GM21526 (cell line): ENCODE data around the gene HCRT.
"Not testable (repeated sequence)": the region's sequence is repeated elsewhere in the genome, so short reads cannot be mapped to it uniquely, and the experiment has no call there.

Source experiments
- ATAC-seq: cut with Tn5 transposase; IDR thresholded peaks from one replicate; pipeline ENCODE4 v1.9.1; 2021; ENCODE audit warnings: moderate library complexity; ENCODE audit not compliant: unreplicated experiment, low FRiP score

Gene HCRT

GRCh38 chr17:42184713-42185620 is at the start of gene HCRT:
Gene HCRT, minus strand, starts transcription at chr17:42185452. Its CDS starts 87 bp downstream, at chr17:42185365.
- no peak for ATAC-seq

GRCh38 chr17:42233994-42234393 is 48.7 kb upstream of the HCRT start:
- ATAC-seq, result no peak

DNA sequence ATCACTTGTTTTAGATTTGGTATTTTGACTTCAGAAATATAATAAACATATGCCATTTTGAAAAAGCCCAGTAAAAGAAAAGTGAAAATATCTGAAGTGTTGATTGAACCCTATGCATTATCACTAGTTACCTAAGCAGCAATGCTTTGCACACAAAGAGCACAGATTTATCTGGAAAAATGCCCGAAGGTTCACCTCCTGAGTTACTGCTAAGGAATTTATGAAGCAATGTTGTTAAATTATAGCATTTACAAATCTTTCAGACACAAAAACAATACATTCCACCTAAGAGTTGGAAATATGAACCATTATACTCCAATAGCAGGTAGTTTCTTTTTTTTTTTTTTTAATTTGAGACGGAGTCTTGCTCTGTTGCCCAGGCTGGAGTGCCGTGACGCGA is 47.9 kb upstream of the HCRT start:
- no peak for ATAC-seq

- ATAC-seq, result no peak
These were observed 45.0 kb upstream of the HCRT start for GRCh38 chr17:42230225-42230624.

DNA sequence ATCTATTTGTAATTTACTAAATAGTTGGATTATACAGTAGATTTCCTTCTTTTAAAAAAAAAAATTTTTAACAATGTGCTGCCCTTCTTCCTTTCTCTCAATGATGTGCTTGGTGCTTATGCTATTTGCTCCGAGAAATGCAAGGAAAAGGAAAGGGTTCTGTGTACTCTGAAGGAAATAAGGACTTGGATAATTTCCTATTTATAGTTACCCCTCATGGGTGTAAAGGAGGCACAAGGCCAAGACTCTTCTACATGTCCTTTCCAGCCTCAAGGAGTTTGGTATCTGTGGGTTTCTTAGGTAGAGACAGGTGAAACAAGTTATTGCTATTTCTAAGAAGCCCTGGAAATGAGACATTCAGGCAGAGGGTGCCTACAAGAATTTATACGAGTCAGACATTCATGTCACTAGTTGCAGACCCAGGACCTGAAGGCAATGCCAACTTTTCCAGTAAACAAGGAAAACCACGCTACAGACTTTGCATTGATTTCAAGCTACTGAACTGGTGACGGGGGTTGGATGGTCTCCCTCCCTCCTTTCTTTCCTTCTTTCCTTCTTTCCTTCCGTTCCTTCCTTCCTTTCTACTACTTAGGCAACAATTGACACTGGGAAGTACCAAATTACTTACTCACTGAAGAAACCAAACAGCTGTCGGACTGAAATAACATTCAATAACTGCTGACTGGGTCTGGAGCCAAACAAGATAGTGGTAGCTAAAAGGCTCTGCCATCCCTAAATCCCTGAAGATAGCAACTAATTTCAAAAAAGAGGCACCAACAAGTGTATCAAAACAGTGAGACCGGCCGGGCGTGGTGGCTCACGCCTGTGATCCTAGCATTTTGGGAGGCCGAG is 42.8 kb upstream of the HCRT start:
- ATAC-seq, result no peak

DNA sequence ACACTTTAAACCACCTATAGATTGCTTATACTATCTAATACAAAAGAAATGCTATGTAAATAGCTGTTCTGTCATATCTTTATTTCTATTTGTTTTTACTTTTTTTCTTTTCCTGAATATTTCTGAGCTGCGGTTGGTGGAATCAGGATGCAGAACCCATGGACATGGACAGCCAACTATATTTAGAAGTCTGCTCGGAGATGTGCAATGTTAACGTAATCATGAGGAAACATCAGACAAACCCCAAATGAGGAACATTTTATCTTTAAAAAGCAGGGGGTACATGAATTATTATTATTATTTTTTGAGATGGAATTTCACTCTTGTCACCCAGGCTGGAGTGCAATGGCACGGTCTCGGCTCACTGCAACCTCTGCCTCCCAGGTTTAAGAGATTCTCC is 40.4 kb upstream of the HCRT start:
- no peak for ATAC-seq

DNA sequence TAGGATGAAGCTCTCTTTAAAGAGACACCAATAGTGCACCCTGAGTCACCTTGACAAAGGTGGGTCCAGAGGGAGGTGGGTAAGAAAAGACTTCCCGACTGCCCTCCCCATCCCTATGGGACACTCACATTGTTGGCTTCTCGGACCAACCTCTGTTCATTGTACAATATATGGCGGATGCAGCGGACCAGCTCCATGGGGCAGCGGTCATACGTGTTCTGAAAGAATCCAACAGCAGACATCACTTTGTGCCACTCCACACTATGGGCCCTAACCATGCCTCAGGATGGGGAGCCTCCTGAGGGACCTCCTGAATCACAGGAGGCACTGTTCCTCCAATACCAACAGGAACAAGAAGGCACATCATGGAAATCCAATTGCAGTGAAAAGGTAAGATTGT is 39.4 kb upstream of the HCRT start:
- no peak for ATAC-seq

DNA sequence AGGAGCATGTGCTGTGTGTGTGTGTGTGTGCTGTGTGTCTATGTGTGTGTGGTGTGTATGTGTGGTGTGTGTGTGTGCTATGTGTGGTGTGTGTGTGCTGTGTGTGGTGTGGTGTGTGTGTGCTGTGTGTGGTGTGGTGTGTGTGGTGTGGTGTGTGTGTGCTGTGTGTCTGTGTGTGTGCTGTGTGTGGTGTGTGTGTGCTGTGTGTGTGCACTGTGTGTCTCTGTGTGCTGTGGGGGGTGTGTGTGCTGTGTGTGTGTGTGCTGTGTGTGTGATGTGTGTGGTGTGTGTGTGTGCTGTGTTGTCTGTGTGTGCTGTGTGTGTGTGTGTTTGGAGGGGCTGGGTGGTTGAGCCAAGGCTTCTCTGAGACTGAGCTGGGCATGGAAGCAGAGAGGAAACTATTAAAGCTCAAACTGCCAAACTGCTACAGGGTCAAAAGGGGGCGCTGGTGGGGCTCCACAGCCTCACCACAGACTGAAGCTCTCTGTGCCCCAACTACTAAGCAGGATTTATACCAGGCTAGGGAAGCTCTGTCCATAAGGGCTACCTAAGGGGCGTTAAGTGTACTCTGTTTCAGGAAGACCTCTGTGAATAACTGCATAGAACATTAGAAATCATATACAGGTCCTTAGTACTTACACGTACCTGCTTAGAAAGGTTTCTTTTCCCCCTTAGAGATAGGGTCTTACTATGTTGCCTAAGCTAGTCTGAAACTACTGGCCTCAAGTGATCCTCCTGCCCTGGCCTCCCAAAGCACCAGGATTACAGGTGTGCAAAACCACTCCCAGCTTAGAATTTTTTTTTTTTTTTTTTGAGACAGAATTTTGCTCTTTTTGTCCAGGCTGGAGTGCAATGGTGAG is 36.9 kb upstream of the HCRT start:
- ATAC-seq, result no peak

- ATAC-seq, result not testable (repeated sequence)
These were observed 34.0 kb upstream of the HCRT start for GRCh38 chr17:42219280-42219679.

DNA sequence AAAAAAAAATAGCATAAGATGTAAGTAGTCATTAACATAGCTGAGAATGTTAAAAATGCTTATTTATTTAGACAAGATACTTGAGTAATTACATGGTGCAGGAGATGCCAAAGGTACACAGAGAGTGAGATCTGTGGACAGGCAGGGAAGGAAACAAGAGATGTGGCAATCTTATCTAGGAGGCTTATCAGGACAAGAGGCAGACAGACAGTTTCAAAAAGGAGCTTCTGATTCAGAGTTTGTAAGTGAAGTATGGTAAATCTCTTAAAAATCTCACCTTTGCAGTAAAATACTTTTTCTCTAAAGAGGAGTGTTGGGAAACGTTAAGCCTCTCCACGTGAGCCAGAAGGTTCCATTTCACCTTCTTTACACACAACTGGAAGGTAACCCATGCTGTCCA is 28.9 kb upstream of the HCRT start:
- no peak for ATAC-seq

DNA sequence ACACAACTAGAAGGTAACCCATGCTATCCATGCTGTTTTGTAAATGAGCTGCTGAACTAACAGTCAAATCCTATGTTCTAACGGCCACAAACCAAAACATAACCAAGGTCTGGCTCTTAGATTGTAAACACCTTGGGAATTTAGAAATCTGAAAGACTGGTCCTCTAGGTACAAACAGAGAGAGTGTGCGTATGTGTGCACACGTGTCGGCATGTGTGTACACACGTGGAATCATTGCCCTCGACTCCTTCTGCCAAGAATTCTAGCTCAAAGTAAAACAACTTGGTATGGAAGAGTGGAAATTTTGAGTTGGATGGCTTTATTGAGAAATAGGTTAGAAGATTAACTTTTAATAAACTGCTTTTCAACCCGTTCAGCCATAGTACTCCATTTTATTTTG is 27.1 kb upstream of the HCRT start:
- ATAC-seq, result no peak

DNA sequence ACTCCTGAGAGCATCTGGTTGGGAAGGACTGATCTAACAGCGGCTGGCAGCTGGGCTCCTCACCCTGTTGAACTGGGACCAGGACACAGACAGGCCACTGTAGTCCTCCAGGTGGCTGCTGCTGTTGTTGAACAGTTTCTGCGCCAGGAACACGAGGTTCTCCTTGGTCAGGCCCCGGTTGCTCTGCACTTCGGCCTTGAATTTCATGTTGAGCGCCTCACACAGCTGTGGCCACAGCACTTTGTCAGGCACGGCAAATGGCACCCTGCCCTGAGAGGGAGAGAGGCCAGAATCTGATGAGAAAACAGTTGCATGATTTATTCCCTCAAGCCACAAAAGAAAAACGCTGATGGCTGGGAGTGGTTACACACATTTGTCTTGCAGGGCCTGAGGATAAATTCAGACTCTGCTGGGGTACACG is 26.7 kb upstream of the HCRT start:
- not testable (repeated sequence) for ATAC-seq

GRCh38 chr17:42210046-42210445 is 24.8 kb upstream of the HCRT start:
- no peak for ATAC-seq

- ATAC-seq, result not testable (repeated sequence)
These were observed 20.9 kb upstream of the HCRT start for GRCh38 chr17:42206153-42206612.

GRCh38 chr17:42203354-42203753 is 18.1 kb upstream of the HCRT start:
- ATAC-seq, result no peak

DNA sequence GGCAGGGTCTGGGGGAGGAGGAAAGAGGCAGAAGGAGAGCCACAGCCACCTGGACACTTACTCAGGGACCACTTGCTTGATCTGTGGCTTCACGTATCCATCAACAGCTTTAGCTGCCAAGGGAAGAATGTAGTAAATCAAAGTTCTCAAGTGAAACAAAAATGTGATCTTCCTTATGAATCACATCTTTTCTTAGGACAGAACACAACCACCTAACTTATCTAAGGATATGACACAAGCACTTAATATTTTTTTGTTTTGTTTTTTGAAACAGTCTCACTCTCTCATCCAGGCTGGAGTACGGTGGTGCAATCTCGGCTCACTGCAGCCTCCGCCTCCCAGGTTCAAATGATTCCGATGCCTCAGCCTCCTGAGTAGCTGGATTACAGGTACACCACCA is 17.4 kb upstream of the HCRT start:
- ATAC-seq, result no peak

- no peak for ATAC-seq
These were observed 16.9 kb upstream of the HCRT start for GRCh38 chr17:42202159-42202558.

DNA sequence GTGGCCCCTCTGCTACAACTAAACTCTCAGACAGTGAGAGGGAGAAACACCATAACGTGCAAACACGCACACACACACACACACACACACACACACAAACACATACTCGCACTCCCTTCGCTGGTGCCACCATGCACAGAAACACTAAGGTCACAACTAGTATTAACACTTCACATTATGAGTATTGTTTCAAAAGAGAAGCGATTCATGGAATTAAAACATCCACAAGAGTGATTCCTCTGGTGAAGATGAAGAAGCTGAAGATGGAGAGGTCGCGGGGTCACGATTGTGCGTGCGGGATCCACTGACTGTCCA is 16.2 kb upstream of the HCRT start:
- no peak for ATAC-seq

DNA sequence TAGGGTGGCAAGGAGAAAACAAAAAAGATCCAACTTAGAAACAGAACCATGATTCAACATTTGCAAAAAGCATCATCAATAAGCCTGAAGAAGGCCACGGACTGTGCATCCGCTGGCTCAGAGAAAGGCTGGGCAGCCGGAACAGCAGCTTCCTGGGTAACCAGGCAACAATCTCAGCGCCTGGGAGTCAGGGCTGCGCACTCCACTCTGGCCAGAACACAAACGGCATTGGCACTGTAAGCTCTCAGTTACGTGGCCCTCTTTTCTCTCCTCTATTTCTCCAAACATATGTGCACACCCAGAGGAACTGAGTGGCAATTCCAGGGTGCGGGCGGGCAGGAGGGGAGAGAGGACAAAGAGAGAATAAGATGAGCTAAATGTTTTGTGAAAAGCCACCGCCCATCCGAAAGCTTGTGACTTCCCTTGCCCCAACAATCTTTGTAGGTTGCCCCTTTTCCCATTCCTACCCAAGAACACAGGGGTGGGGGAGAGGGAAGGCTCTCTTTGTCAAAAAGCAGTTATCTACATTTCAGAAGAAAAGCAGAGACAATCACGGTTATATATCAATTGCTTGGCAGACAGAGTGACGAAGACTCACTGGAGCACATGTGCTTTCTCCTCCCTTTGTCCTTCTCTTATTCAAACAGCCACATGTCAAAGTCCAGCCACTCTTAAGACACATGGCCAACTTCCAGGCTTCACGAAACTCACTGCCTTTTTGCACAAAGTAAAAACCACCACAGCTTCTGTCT is 15.6 kb upstream of the HCRT start:
- no peak for ATAC-seq

GRCh38 chr17:42199416-42200011 is 14.3 kb upstream of the HCRT start:
- ATAC-seq, result no peak
